HG03469 (cell line): ENCODE results near the gene MCM5.
"Not testable (repeated sequence)": the region's sequence is repeated elsewhere in the genome, so short reads cannot be mapped to it uniquely, and the experiment has no call there.

Experiments
- ATAC-seq: cut with Tn5 transposase; IDR thresholded peaks from one replicate; pipeline ENCODE4 v1.9.1; 2021; ENCODE audit warnings: mild to moderate bottlenecking, moderate library complexity, moderate number of reproducible peaks; ENCODE audit not compliant: unreplicated experiment

Gene MCM5

DNA sequence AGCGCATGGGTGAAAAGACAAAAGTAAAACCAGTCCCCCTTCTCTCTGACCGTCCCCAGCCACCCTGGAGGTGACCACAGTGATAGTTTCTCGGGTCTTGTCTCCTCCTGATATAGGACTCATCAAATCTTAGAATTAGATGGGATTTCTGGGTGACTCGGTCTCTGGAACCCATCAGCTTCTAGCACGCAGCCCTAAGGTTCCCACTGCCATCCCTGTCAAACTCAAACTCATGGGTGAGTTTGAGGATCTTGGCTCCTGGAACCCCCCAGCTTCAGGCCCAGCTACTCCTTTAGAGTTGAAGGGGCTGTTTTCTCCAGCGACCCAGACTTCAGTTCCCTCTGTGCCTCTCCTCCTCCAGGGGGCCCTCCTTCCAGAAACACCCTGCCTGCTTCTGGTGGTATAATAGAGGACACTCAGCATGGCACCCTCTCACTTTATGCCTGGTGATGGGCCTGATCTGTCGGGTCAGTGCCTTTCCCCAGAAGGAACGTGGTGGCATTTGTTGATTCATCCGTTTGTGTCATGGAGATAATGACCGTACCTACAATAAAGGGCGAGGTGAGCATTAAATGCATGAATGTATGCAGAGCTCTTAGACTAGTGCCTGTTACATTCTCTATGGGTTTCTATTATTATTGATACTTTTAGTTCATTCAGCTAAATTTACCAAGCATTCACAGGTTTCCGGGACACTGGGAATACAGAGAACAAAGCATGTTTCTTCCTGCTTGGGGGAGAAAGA lies 31.7 kb downstream of the MCM5 start:
- no peak for ATAC-seq

DNA sequence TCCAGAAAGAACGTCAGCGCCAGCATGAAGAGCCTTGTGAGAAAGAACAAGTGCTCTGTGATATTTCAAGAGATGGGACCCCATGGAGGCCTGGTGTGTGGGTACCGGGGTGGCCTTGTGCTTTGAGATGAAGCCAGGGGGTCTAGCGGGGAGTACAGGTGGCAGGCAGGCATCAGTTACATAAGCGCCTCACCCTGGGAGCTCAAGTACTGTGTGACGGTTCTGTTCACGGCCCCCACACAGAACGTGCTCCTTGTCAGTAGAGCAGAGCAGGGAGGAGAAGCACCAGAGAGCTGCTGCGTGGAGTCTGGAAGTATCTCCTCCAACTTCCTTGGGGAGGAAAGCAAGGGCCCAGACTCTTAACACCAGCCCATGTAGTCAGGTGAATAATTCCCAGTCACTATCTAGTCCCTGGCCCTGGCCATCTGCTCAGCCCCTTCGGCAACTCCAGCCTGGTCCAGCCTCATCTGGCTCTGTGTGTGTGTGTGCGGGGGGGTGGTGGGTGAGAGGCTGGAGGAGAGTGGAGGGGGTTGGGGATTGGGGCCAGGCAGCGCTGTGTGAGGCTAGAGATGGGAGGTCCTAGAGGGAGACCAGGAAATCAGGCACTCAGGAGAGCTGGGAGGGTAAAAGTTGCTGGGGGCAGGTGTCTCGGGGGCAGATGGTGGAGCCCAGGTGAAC lies 32.4 kb downstream of the MCM5 start:
- no peak for ATAC-seq

DNA sequence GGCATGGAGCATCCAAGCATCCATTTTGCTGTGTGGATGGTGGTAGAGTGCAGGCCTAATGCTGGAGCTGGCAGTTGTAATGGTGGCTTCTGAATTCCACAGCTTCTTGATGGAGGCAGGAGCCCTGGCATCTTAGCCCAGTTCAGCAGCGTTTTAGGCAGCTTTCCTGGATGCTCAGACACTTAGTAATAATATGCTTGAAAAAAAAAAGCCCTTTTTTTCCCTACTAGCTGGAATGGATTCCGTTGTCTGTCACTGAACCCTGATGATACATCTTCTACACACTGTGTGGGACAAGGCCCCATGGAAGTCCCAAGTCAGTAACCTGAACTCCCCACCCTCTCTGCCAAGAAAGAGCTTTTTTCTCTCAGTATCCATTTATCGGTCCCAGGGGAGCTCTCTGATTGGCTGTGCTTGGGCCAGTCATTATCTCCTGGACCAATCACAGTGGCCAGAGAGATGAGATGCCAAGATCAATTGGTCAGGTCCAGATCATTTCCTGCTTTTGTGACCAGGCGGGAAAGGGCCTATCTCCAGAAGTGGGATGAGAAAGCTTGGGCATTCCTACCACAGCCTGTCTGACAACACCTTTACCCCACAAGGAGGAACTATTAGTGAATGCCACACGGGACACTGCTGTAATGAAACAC lies 34.2 kb downstream of the MCM5 start:
- no peak for ATAC-seq

DNA sequence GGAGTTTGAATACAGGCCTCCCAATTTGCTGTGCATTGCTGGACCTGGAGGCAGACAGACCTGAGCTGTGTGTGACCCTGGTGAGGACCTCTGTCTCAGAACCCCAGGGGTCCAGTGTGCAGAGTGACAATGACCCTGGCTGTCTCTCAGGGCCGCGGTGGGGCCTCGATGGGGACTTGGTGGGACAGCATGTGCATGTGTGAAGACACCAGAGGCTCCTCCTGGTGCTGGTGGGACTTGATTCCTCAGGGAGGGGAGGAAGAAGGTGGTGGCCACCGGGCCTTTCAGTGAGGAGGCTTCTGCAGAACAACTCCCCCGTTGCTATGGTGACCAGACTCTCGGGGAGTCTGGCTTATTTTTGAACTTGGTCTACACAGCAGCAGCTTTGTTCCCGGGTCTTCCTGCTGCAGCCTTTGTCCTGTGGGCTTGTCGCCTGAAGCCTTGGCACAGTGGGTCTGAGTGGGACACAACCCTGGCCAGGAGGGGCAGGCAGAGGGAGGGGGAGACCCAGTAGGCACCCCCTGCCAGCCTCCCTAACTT lies 35.3 kb downstream of the MCM5 start:
- no peak for ATAC-seq

DNA sequence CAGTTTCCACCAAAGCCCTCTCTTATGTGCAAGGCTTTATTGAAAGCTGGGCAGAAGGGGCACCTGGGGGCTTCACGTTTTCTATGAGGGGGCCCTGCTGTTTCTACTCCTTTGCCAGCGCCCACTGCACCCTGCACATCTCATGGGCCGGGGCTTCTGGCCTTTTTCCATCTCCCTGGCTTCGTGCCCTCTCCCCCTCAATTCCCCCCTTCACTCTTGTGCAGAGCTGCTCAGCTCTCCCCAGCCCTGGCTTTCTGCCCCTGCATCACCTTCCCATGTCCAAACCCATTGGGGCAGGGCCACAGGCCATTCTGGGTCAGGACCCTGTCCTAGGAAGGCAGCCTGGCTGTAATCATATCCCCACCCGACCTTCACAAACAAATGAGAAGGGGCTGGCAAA lies 36.5 kb downstream of the MCM5 start:
- no peak for ATAC-seq

DNA sequence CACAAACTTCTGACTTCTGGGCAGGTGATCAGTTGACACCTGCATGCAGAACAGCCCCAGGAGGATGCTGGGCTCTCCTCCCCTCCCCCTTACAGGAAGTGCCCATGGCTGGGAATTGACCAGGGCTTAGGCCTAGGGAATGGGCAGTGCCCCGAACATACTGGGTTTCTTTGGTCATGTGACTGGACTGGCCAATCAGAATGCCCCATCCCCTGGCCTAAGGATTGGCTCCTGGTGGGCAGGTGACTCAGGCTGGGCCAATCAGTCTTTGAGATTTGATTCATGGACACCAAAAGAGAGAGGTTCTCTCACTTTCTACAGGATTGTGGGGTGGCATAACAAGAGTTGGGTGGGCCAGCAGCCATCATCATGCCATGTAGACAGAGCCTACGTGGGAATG lies 37.1 kb downstream of the MCM5 start:
- no peak for ATAC-seq

DNA sequence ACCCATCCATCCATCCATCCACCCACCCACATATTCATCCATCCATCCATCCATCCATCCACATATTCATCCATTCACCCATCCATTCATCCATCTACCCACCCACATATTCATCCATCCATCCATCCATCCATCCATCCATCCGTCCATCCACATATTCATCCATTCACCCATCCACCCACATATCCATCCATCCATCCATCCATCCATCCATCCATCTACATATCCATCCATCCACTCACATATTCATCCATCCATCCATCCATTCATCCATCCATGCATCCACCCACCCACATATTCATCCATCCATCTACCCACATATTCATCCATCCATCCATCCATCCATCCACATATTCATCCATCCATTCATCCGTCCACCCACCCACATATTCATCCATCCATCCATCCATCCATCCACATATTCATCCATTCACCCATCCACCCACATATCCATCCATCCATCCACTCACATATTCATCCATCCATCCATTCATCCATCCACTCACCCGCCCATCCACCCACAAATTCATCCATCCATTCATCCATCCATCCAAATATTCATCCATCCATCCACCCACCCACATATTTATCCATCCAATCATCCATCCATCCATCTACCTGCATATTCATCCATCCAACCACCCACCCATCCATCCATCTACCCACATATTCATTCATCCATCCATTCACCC lies 38.9 kb downstream of the MCM5 start:
- ATAC-seq, result not testable (repeated sequence)

DNA sequence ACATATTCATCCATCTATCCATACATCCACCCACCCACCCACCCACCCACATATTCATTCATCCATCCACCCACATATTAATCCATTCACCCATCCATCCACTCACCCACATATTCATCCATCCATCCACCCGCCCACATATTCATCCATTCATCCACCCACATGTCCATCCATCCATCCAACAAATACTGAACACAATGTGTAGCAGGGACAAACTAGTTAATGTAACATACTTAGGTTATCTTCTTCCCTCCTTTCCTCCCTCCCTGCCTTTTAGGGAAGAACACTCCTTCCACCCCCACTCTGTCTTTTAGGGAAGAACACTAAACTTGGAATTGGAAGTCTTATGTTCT lies 39.4 kb downstream of the MCM5 start:
- ATAC-seq, result no peak

DNA sequence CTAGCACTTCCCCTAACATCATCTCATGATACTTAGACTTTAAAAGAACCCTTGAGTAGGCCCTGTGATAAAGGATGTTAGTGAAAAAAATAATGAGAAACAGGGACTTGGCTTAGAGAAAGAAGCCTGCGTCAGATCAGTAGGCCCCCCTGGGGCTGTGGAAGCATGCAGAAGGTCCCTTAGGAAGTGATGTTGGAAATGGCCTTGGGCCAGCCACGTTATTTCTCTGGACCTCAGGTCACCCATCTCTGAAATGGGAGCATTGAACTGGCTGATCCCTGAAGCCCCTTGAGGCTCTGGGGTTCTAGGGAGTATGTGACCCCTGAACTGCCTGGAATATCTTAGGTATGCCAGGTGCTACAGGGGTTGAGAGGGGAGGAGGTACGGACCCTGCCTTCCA lies 40.2 kb downstream of the MCM5 start:
- ATAC-seq, result no peak

DNA sequence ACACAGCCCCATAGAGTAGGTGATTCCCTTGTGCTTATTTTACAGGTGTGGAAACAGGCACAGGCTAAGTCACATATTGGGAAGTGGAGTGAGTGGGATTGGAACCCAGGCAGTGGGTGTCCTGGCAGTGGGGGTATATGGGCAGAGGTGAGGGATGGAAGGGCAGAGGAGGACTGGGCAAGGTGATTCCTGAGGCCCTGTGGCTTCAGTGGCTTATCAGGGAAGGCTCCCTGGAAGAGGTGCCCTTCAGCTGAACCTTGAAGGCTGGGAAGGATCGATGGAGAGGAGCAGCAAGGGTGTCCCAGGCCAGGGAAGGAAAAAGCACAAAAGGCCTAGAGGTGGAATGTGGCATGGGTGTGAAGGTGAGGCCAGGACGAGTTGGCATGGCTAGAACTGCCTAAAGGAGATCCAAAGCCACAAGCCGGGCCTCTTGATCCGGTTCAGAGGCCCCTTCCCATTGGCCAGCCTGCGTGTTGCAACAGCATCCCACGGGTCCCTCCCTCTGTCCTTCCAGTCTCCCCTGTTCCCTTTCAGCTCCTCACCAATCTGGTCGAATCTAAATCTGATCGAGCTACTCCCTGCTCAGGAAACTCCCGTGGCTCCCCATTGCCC lies 41.7 kb downstream of the MCM5 start:
- ATAC-seq, result no peak

DNA sequence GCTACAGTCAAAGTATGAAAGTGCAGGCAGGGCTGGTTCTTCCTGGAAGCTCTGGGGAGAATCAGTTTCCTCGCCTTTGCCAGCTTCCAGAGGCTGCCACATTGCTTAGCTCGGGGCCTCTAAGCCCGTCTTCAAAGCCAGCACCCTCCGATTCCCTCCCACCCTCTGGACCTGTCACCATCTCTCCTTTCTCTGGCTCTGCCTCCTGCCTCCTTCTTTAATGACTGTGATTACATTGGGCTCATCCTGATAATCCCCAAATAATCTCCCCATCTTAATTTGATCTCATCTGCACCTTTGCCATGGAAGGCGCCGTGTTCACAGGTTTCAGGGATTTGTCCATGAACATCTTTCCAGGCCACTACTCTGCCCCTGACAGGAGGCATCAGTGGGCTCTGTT lies 42.5 kb downstream of the MCM5 start:
- no peak for ATAC-seq

DNA sequence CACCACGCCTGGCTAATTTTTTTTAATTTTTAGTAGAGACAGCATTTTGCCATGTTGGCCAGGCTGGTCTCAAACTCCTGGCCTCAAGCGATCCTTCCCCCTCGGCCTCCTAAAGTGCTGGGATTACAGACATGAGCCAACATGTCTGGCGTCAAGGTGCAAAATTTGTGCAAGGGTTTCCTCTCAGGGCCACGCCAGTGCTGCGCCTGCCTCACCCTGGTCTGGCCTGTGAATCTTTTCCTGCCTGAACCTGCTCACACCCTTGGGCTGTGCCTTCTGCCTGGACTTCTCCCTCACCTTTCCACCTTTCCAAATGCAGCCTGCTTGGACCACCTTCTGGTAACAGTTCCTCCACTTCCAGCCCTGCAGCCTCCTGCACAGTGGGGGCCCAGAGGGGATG lies 43.4 kb downstream of the MCM5 start:
- no peak for ATAC-seq

DNA sequence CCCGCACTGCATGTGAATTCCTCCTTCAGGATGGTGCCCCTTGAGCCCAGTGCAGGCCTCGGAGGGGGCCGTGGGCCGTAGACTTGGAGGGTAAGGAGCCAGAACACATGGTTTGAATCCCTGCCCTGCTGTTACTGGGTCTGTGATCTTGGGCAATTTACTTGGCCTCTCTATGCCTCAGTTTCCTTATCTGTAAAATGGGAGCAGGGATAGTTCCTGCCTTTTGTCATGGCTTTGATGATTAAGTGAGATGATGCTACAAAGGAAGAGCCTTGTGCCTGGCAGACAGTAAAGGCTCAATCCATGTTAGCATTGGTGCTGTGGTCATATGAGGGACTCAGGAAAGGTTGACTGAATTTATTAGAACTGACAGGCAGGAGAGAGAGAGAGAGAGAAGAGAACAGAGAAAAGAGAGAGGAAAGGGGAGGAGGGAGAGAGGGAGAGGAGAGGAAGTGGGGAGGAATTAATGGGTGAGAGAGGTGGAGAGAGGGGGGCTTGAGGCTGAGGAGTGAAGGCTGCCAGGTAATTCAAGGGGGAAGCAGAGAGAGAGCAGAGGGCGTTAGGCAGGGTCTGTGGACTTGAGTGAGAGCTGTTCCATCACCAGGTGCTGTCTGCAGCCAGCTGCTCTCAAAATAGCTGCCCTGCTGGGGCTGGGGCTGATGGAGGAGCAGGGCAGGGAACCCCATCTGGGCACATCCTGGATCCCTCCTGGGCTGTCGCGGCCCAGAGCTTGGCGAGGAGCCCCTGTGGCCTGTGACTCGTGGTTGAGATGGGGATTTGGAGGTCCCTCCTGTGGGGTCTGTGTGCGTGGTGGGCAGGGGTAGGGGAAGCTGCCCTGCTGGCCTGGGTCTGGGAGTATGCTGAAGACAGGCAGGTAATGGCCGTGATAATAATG lies 44.1 kb downstream of the MCM5 start:
- no peak for ATAC-seq

DNA sequence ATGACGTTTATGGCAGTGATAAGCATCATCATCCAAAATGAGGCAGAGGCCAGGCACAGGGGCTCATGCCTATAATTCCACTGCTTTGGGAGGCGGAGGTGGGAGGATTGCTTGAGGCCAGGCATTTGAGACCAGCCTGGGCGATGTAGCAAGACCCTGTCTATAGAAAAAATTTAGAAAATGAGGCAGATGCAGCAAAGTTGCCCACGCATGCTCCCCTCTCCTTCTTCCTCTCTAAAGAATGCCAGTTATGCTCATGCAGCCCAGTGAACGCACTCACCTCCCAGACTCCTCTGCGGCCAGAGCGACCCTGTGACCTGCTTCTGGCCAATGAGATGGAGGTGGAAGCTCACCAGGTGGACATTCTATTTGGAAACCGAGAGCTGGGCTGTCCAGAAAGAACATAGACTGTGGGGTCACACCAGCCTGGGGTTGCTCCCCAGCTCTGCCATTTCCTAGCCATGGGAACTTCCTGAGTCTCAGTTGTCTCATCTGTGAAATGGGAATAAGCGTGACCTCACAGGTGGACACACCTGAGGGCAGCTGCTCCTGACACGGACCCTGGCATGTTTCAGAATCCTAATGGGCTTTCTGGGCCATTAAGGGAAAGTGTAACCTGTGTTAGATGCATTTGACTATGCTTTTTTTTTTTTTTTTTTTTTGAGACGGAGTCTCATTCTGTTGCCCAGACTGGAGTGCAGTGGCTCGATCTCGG lies 44.9 kb downstream of the MCM5 start:
- ATAC-seq, result no peak

DNA sequence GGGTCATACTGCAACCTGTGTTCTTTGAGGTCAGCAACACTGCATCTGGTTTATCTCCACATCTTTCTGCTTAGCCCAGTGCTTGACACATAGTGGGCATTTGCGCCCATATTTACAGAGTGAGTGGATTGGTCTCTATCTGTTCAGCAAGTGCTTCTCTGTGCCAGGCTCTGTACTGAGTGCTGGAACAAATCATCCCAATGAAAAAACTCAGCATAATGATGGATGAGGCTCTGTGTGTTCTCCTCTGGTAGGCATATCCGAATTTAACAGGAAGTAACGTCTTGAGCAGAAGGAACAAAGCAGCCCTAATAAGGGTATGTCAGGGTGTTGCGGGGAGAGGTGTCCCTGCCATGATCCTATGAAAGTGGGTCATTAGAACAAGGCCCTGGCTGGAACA lies 46.0 kb downstream of the MCM5 start:
- ATAC-seq, result no peak

DNA sequence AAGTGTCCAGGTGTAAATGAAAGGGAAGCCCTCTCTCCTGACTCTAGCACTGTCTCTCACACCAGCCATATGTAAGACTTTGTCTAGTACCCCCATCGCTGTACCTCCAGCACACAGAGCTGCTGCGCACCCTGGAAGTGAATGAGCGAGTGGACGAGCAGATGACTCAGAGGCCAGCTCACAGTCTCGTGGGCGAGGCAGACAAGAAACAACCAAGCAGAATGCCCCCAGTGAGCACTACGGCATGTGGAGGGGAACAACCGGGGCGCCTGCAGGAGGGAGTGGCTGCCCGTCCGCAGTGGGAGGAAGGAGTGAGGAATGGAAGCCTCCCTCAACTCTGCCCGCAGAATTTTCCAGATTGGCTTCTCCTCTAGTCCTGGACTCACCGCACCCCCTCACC lies 46.4 kb downstream of the MCM5 start:
- ATAC-seq, result no peak

DNA sequence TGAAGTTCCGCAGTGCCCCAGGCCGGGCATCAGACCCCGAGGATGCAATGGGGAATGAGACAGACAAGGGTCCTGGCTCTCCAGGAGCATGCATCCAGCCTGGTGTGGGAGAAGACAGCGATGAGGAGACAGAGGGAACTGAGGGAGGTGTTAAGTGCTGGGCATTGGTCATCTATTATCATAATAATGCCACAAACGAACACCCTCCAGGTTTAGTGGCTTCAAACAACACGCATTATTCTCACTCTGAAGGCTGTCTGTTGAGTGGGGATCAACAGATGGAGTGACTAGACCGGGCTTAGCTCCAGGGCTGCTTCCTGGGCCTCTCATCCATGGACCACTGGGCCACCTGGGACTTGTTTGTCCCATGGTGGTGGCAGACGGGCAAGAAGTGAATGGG lies 48.6 kb downstream of the MCM5 start:
- no peak for ATAC-seq

DNA sequence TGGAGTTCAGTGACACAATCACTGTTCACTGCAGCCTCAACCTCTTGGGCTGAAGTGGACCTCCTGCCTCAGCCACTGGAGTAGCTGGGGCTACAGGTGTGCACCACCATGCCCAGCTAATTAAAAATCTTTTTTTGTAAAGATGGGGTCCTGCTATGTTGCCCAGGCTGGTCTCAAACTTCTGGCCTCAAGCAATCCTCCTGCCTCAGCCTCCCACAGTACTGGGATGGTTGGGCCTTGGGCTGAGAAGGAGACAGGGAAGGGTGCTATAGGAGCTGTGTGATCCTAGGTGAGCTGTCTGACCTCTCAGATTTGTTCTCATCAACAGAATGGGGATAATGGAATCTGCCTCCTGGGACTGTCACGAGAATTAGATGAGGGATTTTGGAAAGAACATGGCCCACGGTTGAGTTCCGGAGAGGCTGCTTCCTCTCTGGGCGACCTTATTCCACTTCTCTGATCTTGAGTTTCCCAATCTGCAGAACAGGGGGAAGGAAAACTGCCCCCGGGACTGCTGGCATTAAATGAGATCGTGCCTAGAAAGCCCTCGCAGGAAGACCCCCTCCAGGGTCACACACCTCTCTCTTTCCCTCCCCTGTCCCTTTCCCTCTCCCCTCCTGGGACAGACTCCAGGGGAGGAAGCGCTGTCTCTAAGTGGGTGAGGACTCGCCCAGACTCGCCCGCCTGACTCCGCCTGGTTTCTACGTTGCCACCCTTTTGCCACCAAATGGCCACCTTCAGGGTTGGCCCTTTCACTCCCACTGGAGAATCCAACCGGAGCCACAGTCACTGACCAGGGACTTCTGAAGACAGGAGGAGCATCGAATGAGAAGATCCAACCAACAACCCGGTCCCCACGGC lies 50.1 kb downstream of the MCM5 start:
- ATAC-seq, result no peak
